ENCODE data around the gene BICD1. TPM values are rescaled to one million over a fixed set of nuclear protein-coding genes. Genes with fewer than 3 reads are reported as not detected.

The BICD1 gene
- total and polyA plus RNA-seq, 4 donors, result 6.1 to 22.9 (median 12.8) TPM

DNA sequence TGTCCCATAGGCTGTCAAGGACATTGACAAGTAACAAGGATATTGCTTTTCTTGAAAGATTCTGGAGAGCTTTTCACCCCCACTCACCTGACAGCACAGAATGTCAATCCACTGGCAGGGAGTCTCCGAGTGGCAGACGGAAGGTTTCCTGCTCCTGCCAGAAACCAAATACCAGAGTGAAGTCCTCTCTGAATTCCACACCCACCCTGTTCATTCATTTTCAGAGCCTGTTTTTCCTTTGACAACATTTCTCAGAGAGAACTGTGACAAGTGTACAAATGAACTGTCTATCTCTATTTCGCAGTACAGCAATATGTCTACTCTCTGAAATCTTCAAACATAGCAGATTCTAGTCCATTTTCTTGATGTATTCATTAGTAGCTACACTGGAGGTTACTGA, 26.2 kb upstream of the BICD1 start:
- Histone ChIP-seq H3K4me1 (ENCODE audit: control insufficient read depth in 5 of 5, insufficient read depth in 5 of 5, low read length in 5 of 5) (no peaks in the 10 kb centered on the region), H3K4me3 (no peak overlapping the region), H3K27ac (ENCODE audit: low read depth in 1 of 2, low read length in 1 of 2) (no peak overlapping the region), H3K36me3 (ENCODE audit: control insufficient read depth in 4 of 4, insufficient read depth in 4 of 4, low read length in 4 of 4) (no peaks in the 10 kb centered on the region), H3K27me3 (ENCODE audit: control insufficient read depth in 3 of 3, insufficient read depth in 3 of 3, low read length in 2 of 3) (no peaks in the 10 kb centered on the region), H3K9me3 (ENCODE audit: control insufficient read depth in 4 of 4, insufficient read depth in 3 of 4, low read length in 3 of 4) (no peaks in the 10 kb centered on the region), H3K9ac (ENCODE audit: insufficient read depth in 1 of 2, low read length in 2 of 2) (no peak overlapping the region)
- no peak for TF ChIP-seq CTCF (IDR thresholded peaks at IDR 0.05; ENCODE audit: control extremely low read depth, extremely low read depth)
- DNase-seq (no peak), ATAC-seq (ENCODE audit: insufficient read depth, low FRiP score) (no peak)
- 52 to 77% methylated on average over 3 of the region's 3 CpGs for WGBS, 2 donors

GRCh38 chr12:32083489-32083888, 23.2 kb upstream of the BICD1 start:
- H3K4me1 ChIP-seq (ENCODE audit: control insufficient read depth in 5 of 5, insufficient read depth in 5 of 5, low read length in 5 of 5), result no peaks in the 10 kb centered on the region
- WGBS, 2 donors, result 84 to 85% methylated on average over 5 of the region's 5 CpGs
- no peak for TF ChIP-seq CTCF (IDR thresholded peaks at IDR 0.05; ENCODE audit: control extremely low read depth, extremely low read depth)

DNA sequence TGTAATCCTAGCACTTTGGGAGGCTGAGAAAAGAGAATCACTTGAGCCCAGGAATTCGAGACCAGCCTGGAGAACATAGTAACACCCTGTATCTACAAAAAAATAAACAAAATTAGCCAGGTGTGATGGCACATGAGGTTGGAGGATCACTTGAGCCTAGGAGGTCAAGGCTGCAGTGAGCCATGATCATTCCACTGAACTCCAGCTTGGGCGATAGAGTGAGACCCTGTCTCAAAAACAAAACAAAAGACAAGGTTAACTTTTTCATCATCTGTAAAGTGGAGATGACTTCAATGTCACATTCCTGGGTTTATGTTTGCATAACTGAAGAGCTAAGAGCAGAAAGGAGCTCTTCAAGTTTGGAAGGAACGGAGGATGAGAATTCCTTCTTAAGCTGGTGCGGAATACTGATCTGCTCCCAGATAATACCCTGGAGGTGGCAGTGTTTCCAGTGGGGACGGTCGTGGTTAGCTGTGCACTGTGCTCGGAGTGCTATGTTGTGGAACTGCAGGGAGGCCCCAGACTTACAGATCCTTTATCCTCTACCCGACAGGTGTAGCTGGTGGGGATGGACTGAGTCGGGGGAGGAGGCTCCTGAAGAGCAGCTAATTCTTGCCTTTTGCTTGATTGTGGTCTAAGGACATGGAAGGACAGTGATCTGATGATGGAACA, 22.5 kb upstream of the BICD1 start:
- ATAC-seq (ENCODE audit: insufficient read depth, low FRiP score), result no peak
- no peak for TF ChIP-seq CTCF (IDR thresholded peaks at IDR 0.05; ENCODE audit: control extremely low read depth, extremely low read depth)
- no peak overlapping the region for H3K4me3 ChIP-seq

More at GRCh38 chr12:32083489-32083888, 23.2 kb upstream of the BICD1 start:
- DNase-seq (no peak), ATAC-seq (ENCODE audit: insufficient read depth, low FRiP score) (no peak)
- Histone ChIP-seq H3K27me3 (ENCODE audit: control insufficient read depth in 3 of 3, insufficient read depth in 3 of 3, low read length in 2 of 3) (no peaks in the 10 kb centered on the region), H3K4me3 (no peak overlapping the region), H3K9me3 (ENCODE audit: control insufficient read depth in 4 of 4, insufficient read depth in 3 of 4, low read length in 3 of 4) (no peaks in the 10 kb centered on the region), H3K27ac (ENCODE audit: low read depth in 1 of 2, low read length in 1 of 2) (no peak overlapping the region), H3K9ac (ENCODE audit: insufficient read depth in 1 of 2, low read length in 2 of 2) (no peak overlapping the region), H3K36me3 (ENCODE audit: control insufficient read depth in 4 of 4, insufficient read depth in 4 of 4, low read length in 4 of 4) (no peaks in the 10 kb centered on the region)

DNA sequence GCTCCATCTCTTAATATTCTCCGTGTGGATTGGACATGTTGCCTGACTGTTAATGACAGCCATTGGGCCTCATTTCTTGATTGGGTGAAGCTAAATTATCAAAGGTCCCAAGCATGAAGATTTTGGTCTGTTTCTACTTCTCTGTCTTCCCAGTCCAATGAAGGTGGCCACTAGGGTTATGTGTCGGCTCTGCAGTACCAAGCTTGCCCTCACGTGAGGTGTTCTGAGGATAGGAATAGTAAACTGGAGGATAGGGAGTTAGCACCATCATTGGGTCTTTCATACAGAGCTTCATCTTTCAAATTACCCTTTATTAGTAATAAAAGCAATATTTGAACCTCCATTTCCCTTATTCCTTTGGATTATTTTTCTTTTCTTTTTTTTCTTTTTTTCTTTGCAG, 21.9 kb upstream of the BICD1 start:
- Histone ChIP-seq H3K4me1 (ENCODE audit: control insufficient read depth in 5 of 5, insufficient read depth in 5 of 5, low read length in 5 of 5) (no peaks in the 10 kb centered on the region), H3K9me3 (ENCODE audit: control insufficient read depth in 4 of 4, insufficient read depth in 3 of 4, low read length in 3 of 4) (no peaks in the 10 kb centered on the region), H3K36me3 (ENCODE audit: control insufficient read depth in 4 of 4, insufficient read depth in 4 of 4, low read length in 4 of 4) (no peaks in the 10 kb centered on the region), H3K9ac (ENCODE audit: insufficient read depth in 1 of 2, low read length in 2 of 2) (no peak overlapping the region), H3K27me3 (ENCODE audit: control insufficient read depth in 3 of 3, insufficient read depth in 3 of 3, low read length in 2 of 3) (no peaks in the 10 kb centered on the region), H3K4me3 (no peak overlapping the region), H3K27ac (ENCODE audit: low read depth in 1 of 2, low read length in 1 of 2) (no peak overlapping the region)
- WGBS, 2 donors, result 94 to 99% methylated on average over 3 of the region's 3 CpGs
- no peak for TF ChIP-seq CTCF (IDR thresholded peaks at IDR 0.05; ENCODE audit: control extremely low read depth, extremely low read depth)
- ATAC-seq (ENCODE audit: insufficient read depth, low FRiP score) (no peak), DNase-seq (no peak)

More for the DNA sequence above, 22.5 kb upstream of the BICD1 start:
- no peak overlapping the region for H3K27ac ChIP-seq (ENCODE audit: low read depth in 1 of 2, low read length in 1 of 2)
- H3K9ac ChIP-seq (ENCODE audit: insufficient read depth in 1 of 2, low read length in 2 of 2), result no peak overlapping the region
- no peaks in the 10 kb centered on the region for H3K9me3 ChIP-seq (ENCODE audit: control insufficient read depth in 4 of 4, insufficient read depth in 3 of 4, low read length in 3 of 4)
- no peaks in the 10 kb centered on the region for H3K4me1 ChIP-seq (ENCODE audit: control insufficient read depth in 5 of 5, insufficient read depth in 5 of 5, low read length in 5 of 5)
- 84 to 87% methylated on average over 9 of the region's 9 CpGs for whole genome bisulfite sequencing, 2 donors
- H3K36me3 ChIP-seq (ENCODE audit: control insufficient read depth in 4 of 4, insufficient read depth in 4 of 4, low read length in 4 of 4), result no peaks in the 10 kb centered on the region
- H3K27me3 ChIP-seq (ENCODE audit: control insufficient read depth in 3 of 3, insufficient read depth in 3 of 3, low read length in 2 of 3), result no peaks in the 10 kb centered on the region
- DNase-seq, result no peak

All from lung (tissue), 12 donors.